ENCODE results near the gene SEMA7A.

Gene SEMA7A

GRCh38 chr15:74419432-74419831, 14.3 kb downstream of the SEMA7A start:
- FAIRE-seq (peak; percentile 51), DNase-seq (ENCODE audit: insufficient read length, low spot score) (no peak)

- FAIRE-seq (no peak), DNase-seq (ENCODE audit: insufficient read length, low spot score) (no peak)
These were observed 15.0 kb downstream of the SEMA7A start for GRCh38 chr15:74418575-74419338.

GRCh38 chr15:74417670-74418069, 16.1 kb downstream of the SEMA7A start:
- no peak for FAIRE-seq
- no peak for DNase-seq (ENCODE audit: insufficient read length, low spot score)

GRCh38 chr15:74417225-74417624, 16.5 kb downstream of the SEMA7A start:
- DNase-seq (ENCODE audit: insufficient read length, low spot score) = no peak
- FAIRE-seq = no peak

- FAIRE-seq = no peak
- DNase-seq (ENCODE audit: insufficient read length, low spot score) = no peak
These were observed 17.5 kb downstream of the SEMA7A start for GRCh38 chr15:74415966-74416916.

- FAIRE-seq = no peak
These were observed 19.0 kb downstream of the SEMA7A start for GRCh38 chr15:74414603-74415338.

GRCh38 chr15:74414081-74414580, 19.6 kb downstream of the SEMA7A start:
- no peak for DNase-seq (ENCODE audit: insufficient read length, low spot score)

More at GRCh38 chr15:74414603-74415338, 19.0 kb downstream of the SEMA7A start:
- no peak for DNase-seq (ENCODE audit: insufficient read length, low spot score)

GRCh38 chr15:74413350-74414080, 20.2 kb downstream of the SEMA7A start:
- FAIRE-seq = no peak
- no peak for DNase-seq (ENCODE audit: insufficient read length, low spot score)

More at GRCh38 chr15:74414081-74414580, 19.6 kb downstream of the SEMA7A start:
- FAIRE-seq = no peak

- FAIRE-seq = no peak
- DNase-seq (ENCODE audit: insufficient read length, low spot score) = no peak
These were observed 21.6 kb downstream of the SEMA7A start for GRCh38 chr15:74412159-74412558.

GRCh38 chr15:74411686-74412085, 22.1 kb downstream of the SEMA7A start:
- DNase-seq (ENCODE audit: insufficient read length, low spot score) = no peak
- no peak for FAIRE-seq

- FAIRE-seq (no peak), DNase-seq (ENCODE audit: insufficient read length, low spot score) (no peak)
These were observed 23.3 kb downstream of the SEMA7A start for GRCh38 chr15:74410502-74410901.

- DNase-seq (ENCODE audit: insufficient read length, low spot score) (no peak), FAIRE-seq (no peak)
These were observed 24.5 kb downstream of the SEMA7A start for GRCh38 chr15:74409225-74409624.

GRCh38 chr15:74408815-74409214, 24.9 kb downstream of the SEMA7A start:
- DNase-seq (ENCODE audit: insufficient read length, low spot score) (no peak), FAIRE-seq (no peak)

- DNase-seq (ENCODE audit: insufficient read length, low spot score) (no peak), FAIRE-seq (no peak)
These were observed 25.4 kb downstream of the SEMA7A start for GRCh38 chr15:74408385-74408784.

- no peak for FAIRE-seq
- DNase-seq (ENCODE audit: insufficient read length, low spot score) = no peak
These were observed 26.6 kb downstream of the SEMA7A start for GRCh38 chr15:74406992-74407705.

- no peak for FAIRE-seq
- no peak for DNase-seq (ENCODE audit: insufficient read length, low spot score)
These were observed 27.2 kb downstream of the SEMA7A start for GRCh38 chr15:74406517-74406916.

GRCh38 chr15:74405823-74406222, 27.9 kb downstream of the SEMA7A start:
- DNase-seq (ENCODE audit: insufficient read length, low spot score) = no peak
- FAIRE-seq = peak; percentile 51

- peak; percentile 82 for DNase-seq (ENCODE audit: insufficient read length, low spot score)
- peak; percentile 93 for FAIRE-seq
These were observed 29.7 kb downstream of the SEMA7A start for GRCh38 chr15:74403991-74404563.

- no peak for DNase-seq (ENCODE audit: insufficient read length, low spot score)
- FAIRE-seq = no peak
These were observed 30.2 kb downstream of the SEMA7A start for GRCh38 chr15:74403588-74403919.
